Lung (tissue), 12 donors: ENCODE data around the gene KRTAP12-3. TPM values are rescaled to one million over a fixed set of nuclear protein-coding genes. Genes with fewer than 3 reads are reported as not detected.

Experiments
- ATAC-seq: fragments of 200-7000 bp; cut with Tn5 transposase; one replicate; pipeline ENCODE4 v1.9.1; 2020; ENCODE audit warnings: moderate number of reproducible peaks; ENCODE audit not compliant: insufficient read depth, low FRiP score
- DNase-seq, 3 donors: peaks; one replicate each; pipeline ENCODE4 v3.0.0-alpha.2; 2013 to 2017
- H3K27ac ChIP-seq, 2 donors: one replicate each; pipeline ENCODE4 v1.5.1; 2013; ENCODE audit warnings: mild to moderate bottlenecking in 2 of 2, moderate library complexity in 2 of 2, control low read depth in 1 of 2, inconsistent platforms in 1 of 2, low read depth in 1 of 2, low read length in 1 of 2
- H3K27me3 ChIP-seq, 3 donors: one replicate each; pipeline ENCODE4 v1.5.1; 2013; ENCODE audit warnings: low read length in 2 of 3; ENCODE audit not compliant: control insufficient read depth in 3 of 3, insufficient read depth in 3 of 3
- H3K36me3 ChIP-seq, 4 donors: one replicate each; pipeline ENCODE4 v1.5.1; 2013; ENCODE audit warnings: low read length in 4 of 4, mild to moderate bottlenecking in 1 of 4, moderate library complexity in 1 of 4; ENCODE audit not compliant: control insufficient read depth in 4 of 4, insufficient read depth in 4 of 4
- H3K4me1 ChIP-seq, 5 donors: one replicate each; pipeline ENCODE4 v1.5.1; 2013; ENCODE audit warnings: low read length in 5 of 5, mild to moderate bottlenecking in 2 of 5, moderate library complexity in 1 of 5; ENCODE audit not compliant: control insufficient read depth in 5 of 5, insufficient read depth in 5 of 5
- H3K4me3 ChIP-seq: one replicate; pipeline ENCODE4 v1.5.1; 2013; ENCODE audit warnings: mild to moderate bottlenecking, control low read depth, moderate library complexity
- H3K9ac ChIP-seq, 2 donors: one replicate each; pipeline ENCODE4 v1.5.1; 2013; ENCODE audit warnings: low read length in 2 of 2, control low read depth in 1 of 2; ENCODE audit not compliant: insufficient read depth in 1 of 2
- H3K9me3 ChIP-seq, 4 donors: one replicate each; pipeline ENCODE4 v1.5.1; 2013; ENCODE audit warnings: low read length in 3 of 4, mild to moderate bottlenecking in 1 of 4, moderate library complexity in 1 of 4; ENCODE audit not compliant: control insufficient read depth in 4 of 4, insufficient read depth in 3 of 4
- whole genome bisulfite sequencing, 2 donors: extraction: QIAGEN DNeasy Blood & Tissue Kit; methylation state at CpG; one replicate each; pipeline ENCODE4 v1.1.7; 2013; 5-methylcytosine and 5-hydroxymethylcytosine counted together
- polyA plus RNA-seq, 2 donors: library from polyadenylated mRNA; stranded (reverse); fragments of 200-250 nt; gene quantifications; one replicate each; pipeline ENCODE4 v1.2.1, GENCODE V29; 2013
- total RNA-seq, 2 donors: library from RNA; depleted of rRNA in 1 of 2; stranded (reverse); fragments of >200 nt in 1 of 2; gene quantifications; one replicate each; pipeline ENCODE4 v1.2.1, GENCODE V29; 2014 to 2021
- TF ChIP-seq, protein P1 (sequence below): IDR thresholded peaks from 2 replicates; pipeline ENCODE4 v1.5.1; 2012; ENCODE audit warnings: mild to moderate bottlenecking; ENCODE audit errors: control extremely low read depth, extremely low read depth
- donor health status: control.
- donor health status: control.
- donor health status: Bipolar disorder and iron deficiency.
- donor health status: healthy.
- donor health status: DM: yes; HTN: yes; CAD: no.

The KRTAP12-3 gene
- total and polyA plus RNA-seq, 4 donors = not detected

- no peak overlapping the region for H3K9ac ChIP-seq
- no peak overlapping the region for H3K4me3 ChIP-seq
- no peak for DNase-seq
- no peak overlapping the region for H3K27ac ChIP-seq
- no peaks in the 10 kb centered on the region for H3K4me1 ChIP-seq
- TF ChIP-seq, protein P1, sequence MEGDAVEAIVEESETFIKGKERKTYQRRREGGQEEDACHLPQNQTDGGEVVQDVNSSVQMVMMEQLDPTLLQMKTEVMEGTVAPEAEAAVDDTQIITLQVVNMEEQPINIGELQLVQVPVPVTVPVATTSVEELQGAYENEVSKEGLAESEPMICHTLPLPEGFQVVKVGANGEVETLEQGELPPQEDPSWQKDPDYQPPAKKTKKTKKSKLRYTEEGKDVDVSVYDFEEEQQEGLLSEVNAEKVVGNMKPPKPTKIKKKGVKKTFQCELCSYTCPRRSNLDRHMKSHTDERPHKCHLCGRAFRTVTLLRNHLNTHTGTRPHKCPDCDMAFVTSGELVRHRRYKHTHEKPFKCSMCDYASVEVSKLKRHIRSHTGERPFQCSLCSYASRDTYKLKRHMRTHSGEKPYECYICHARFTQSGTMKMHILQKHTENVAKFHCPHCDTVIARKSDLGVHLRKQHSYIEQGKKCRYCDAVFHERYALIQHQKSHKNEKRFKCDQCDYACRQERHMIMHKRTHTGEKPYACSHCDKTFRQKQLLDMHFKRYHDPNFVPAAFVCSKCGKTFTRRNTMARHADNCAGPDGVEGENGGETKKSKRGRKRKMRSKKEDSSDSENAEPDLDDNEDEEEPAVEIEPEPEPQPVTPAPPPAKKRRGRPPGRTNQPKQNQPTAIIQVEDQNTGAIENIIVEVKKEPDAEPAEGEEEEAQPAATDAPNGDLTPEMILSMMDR = no peak
- H3K9me3 ChIP-seq = no peaks in the 10 kb centered on the region
- ATAC-seq = no peak
- H3K36me3 ChIP-seq = no peaks in the 10 kb centered on the region
- peaks cover 0 to 3% (median 0%) of the 10 kb centered on the region in 3 donors for H3K27me3 ChIP-seq
- WGBS, 2 donors = 82 to 83% methylated on average over 11 of the region's 11 CpGs
These were observed 23.4 kb downstream of the KRTAP12-3 start for GRCh38 chr21:44681152-44681551.

DNA sequence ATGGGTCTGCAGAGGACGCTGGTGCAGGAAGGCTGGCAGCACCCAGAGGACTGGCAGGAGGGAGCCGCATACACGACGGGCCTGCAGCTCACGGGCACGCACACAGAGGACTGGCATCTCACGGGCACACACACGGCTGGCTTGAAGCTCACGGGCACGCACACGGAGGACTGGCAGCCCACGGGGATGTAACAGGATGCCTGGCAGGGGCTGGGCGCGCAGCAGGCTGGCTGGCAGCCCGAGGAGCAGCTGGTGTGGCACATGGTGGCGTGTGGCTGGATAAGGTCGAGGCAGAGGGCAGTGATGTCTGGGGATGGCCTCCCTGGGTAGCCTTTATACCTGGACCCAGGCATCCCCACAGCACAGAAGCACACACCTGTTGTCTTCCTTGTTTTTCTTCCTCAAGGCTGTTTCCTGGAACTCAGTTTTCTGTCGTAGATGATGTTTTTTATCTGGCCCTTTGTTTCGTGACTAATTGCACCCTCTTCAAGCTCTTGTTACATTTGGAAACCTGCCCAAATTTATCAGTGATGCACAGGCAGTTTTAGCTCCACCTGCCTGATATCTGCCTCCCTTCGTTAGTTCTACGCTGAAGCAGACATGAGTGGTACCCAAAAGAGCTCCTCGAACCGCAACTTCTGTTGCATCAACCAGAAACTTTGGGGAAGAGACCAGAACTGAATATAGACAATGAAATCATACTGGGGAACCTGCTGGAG, 24.3 kb downstream of the KRTAP12-3 start, which contains the start of gene KRTAP12-1:
Gene KRTAP12-1, minus strand, starts transcription at position 303 of the 719 bp plus-strand sequence. Its CDS starts 40 bp downstream, at position 263.
- Histone ChIP-seq H3K4me1 (no peaks in the 10 kb centered on the region), H3K9me3 (no peaks in the 10 kb centered on the region), H3K4me3 (no peak within 1 kb of the TSS), H3K9ac (no peak within 1 kb of the TSS), H3K27me3 (peaks cover 0 to 6% (median 2%) of the 10 kb centered on the region in 3 donors), H3K36me3 (no peaks in the 10 kb centered on the region), H3K27ac (no peak within 1 kb of the TSS)
- DNase-seq (no peak), ATAC-seq (no peak)
- WGBS, 2 donors = 74 to 78% methylated on average over 21 to 23 of the region's 23 CpGs
- TF ChIP-seq, protein P1 = no peak

- WGBS, 2 donors = 79 to 84% methylated on average over 15 of the region's 15 CpGs
- H3K9me3 ChIP-seq = no peaks in the 10 kb centered on the region
- H3K9ac ChIP-seq = no peak overlapping the region
- DNase-seq (no peak), ATAC-seq (no peak)
- TF ChIP-seq, protein P1 = no peak
- H3K4me1 ChIP-seq = no peaks in the 10 kb centered on the region
- no peak overlapping the region for H3K4me3 ChIP-seq
- peaks cover 0 to 10% (median 6%) of the 10 kb centered on the region in 3 donors for H3K27me3 ChIP-seq
- no peak overlapping the region for H3K27ac ChIP-seq
- no peaks in the 10 kb centered on the region for H3K36me3 ChIP-seq
These were observed 24.9 kb downstream of the KRTAP12-3 start for GRCh38 chr21:44682580-44683151.
